Sigmoid colon (tissue), 7 donors: ENCODE data around the gene SLC45A1. TPM values are rescaled to one million over a fixed set of nuclear protein-coding genes. Genes with fewer than 3 reads are reported as not detected.
A peak's percentile ranks its signal among the peaks of the same experiment; 100 is the strongest.

Experiments
- DNase-seq: peaks from one replicate; pipeline ENCODE4 v3.0.0-alpha.2; 2019
- H3K27ac ChIP-seq, 4 donors: fragments of 200-600 bp; sonication (generic); one replicate each; pipeline ENCODE4 v1.5.1; 2016 to 2019; ENCODE audit warnings: mild to moderate bottlenecking in 1 of 4
- H3K27me3 ChIP-seq, 3 donors: fragments of 200-600 bp; sonication (generic); one replicate each; pipeline ENCODE4 v1.5.1; 2019; ENCODE audit warnings: mild to moderate bottlenecking in 1 of 3
- H3K36me3 ChIP-seq, 4 donors: fragments of 200-600 bp; sonication (generic); one replicate each; pipeline ENCODE4 v1.5.1; 2016 to 2019
- H3K4me1 ChIP-seq, 4 donors: fragments of 200-600 bp; sonication (generic); one replicate each; pipeline ENCODE4 v1.5.1; 2017 to 2019
- H3K4me3 ChIP-seq, 4 donors: fragments of 200-600 bp; sonication (generic); one replicate each; pipeline ENCODE4 v1.5.1; 2017 to 2019; ENCODE audit warnings: mild to moderate bottlenecking in 2 of 4, moderate library complexity in 1 of 4
- H3K9me3 ChIP-seq, 4 donors: fragments of 200-600 bp in 3 of 4; sonication (generic) in 3 of 4; one replicate each; pipeline versions ENCODE4 v1.5.1 to v1.6.1; 2013 to 2019
- CTCF ChIP-seq, 4 experiments: fragments of 450-650 bp in 3 of 4; fragments of 200-600 bp in 1 of 4; IDR thresholded peaks; one replicate each; pipeline ENCODE4 v1.5.1; 2016 to 2019; ENCODE audit warnings: antibody characterized with exemption in 4 of 4, mild to moderate bottlenecking in 3 of 4, moderate library complexity in 2 of 4
- EP300 ChIP-seq, 4 donors: sonication (generic); formaldehyde crosslinking; IDR thresholded peaks; one replicate each; pipeline ENCODE4 v1.6.1; 2017; ENCODE audit warnings: antibody characterized with exemption in 4 of 4
- POLR2A ChIP-seq, 2 donors: fragments of 450-650 bp; IDR thresholded peaks; one replicate each; pipeline ENCODE4 v1.6.1; 2016; ENCODE audit warnings: antibody characterized with exemption in 2 of 2, mild to moderate bottlenecking in 2 of 2, moderate library complexity in 2 of 2
- POLR2AphosphoS5 ChIP-seq, 4 donors: sonication (generic); formaldehyde crosslinking; IDR thresholded peaks; one replicate each; pipeline ENCODE4 v1.6.1; 2017; ENCODE audit warnings: antibody characterized with exemption in 4 of 4
- WGBS, 2 donors: extraction: QIAGEN DNeasy Blood & Tissue Kit; methylation state at CpG; one replicate each; pipeline ENCODE4 v1.1.7; 2013; 5-methylcytosine and 5-hydroxymethylcytosine counted together
- intact Hi-C: fragments of 100-400 bp; cut with DNase I; formaldehyde crosslinking; loops from one replicate; pipeline ENCODE4 v1.15.1; 2023
- polyA plus RNA-seq, 3 donors: library from polyadenylated mRNA; stranded (reverse); fragments of 200-250 nt; gene quantifications; one replicate each; pipeline ENCODE4 v1.2.3, GENCODE V29; 2013
- total RNA-seq, 4 donors: library from RNA; depleted of rRNA; stranded (reverse); fragments of >200 nt; gene quantifications; one replicate each; pipeline ENCODE4 v1.1.0, GENCODE V29; 2016
- donor health status: healthy with polysubstance abuse.
- donor health status: Bipolar disorder and iron deficiency.
- donor health status: healthy.

The SLC45A1 gene
- total and polyA plus RNA-seq, 7 donors, result 1.4 to 6.5 (median 3.9) TPM; not detected in 2

DNA sequence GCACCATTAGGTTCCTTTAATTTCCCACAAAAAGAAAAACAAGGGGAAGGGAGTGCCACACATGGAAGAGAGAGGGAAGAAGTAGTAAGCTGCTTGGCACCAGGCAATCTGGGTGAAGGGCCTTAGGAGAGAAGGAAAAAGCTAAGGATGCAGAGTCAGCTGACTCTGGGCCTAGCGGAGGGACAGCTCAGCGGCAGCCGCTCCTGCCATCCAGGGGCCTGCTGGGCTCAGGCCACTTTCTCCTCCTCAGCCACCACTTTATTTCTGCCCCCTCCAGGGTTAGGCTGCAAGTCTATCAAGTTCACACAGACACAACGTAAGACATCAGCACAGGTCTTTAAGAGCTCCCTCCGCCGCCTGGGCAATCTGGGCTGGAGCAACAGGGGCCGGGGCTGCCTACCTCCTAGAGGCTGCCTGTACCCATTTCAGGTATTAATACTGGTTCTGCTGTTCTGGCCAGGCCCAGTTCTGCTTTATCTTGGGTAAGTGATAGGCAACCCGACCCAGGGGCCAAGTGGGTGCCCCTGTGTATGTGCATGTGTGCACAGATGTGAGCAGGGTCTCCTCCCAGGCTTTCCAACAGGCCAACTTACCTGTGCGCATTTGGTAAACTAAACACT, 53.6 kb downstream of the SLC45A1 start:
- intact Hi-C loops, result loop anchor here (1.0 to 5.0 kb wide), 2 partner anchors 36 to 51 kb away; no protein-coding TSS in a partner anchor
- WGBS, 2 donors, result 87 to 88% methylated on average over 9 of the region's 9 CpGs
- Histone ChIP-seq H3K36me3 (peaks cover 0 to 3% (median 0%) of the 10 kb centered on the region in 4 donors), H3K27ac (peak overlapping the region; percentile 88 to 97 (median 93)), H3K4me1 (peaks cover 0 to 98% (median 96%) of the 10 kb centered on the region in 4 donors), H3K4me3 (peak overlapping the region in 1 of 4 donors; percentile 2), H3K9me3 (no peaks in the 10 kb centered on the region), H3K27me3 (no peaks in the 10 kb centered on the region)
- TF ChIP-seq POLR2AphosphoS5 (IDR thresholded peaks at IDR 0.05) (no peak), EP300 (IDR thresholded peaks at IDR 0.05) (peak in 1 of 4 donors; percentile 0), POLR2A (IDR thresholded peaks at IDR 0.05) (no peak), CTCF (IDR thresholded peaks at IDR 0.05) (no peak)
- DNase-seq, result no peak

DNA sequence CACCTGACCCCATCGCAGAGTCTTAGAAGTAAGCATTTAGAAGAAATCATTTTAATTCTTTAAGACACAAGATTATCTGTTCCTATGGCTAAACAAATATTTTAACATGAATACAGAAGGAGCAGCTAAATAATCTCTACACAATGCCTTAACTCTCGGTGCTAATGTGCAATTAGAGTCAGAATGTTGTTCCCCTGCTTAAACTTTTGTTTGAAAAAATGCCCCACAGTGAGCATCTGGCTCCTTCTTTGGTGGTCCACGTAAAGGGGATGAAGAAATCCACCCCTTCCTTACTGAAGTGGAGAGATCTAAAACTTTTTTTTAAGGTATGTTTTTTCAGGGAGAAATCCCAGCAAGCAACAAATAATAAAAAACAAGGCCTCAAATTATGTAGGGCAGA, 55.2 kb downstream of the SLC45A1 start:
- Histone ChIP-seq H3K36me3 (peaks cover 0 to 3% (median 0%) of the 10 kb centered on the region in 4 donors), H3K4me1 (peaks cover 0 to 97% (median 96%) of the 10 kb centered on the region in 4 donors), H3K4me3 (peak overlapping the region in 1 of 4 donors; percentile 26), H3K9me3 (no peaks in the 10 kb centered on the region), H3K27ac (peak overlapping the region; percentile 88 to 97 (median 93)), H3K27me3 (no peaks in the 10 kb centered on the region)
- no peak for DNase-seq
- 77 to 83% methylated on average over 3 of the region's 3 CpGs for WGBS, 2 donors
- no peak for TF ChIP-seq EP300 (IDR thresholded peaks at IDR 0.05)
- intact Hi-C loops, result loop anchor here (5.0 kb wide), 1 partner anchor 49 kb away; no protein-coding TSS in a partner anchor

GRCh38 chr1:8373581-8374241, 55.8 kb downstream of the SLC45A1 start:
- Histone ChIP-seq H3K4me1 (peaks cover 0 to 97% (median 96%) of the 10 kb centered on the region in 4 donors), H3K27ac (peak overlapping the region; percentile 88 to 97 (median 93)), H3K4me3 (peak overlapping the region in 2 of 4 donors; percentile 8 to 26), H3K27me3 (no peaks in the 10 kb centered on the region), H3K36me3 (peaks cover 0 to 3% (median 0%) of the 10 kb centered on the region in 4 donors), H3K9me3 (no peaks in the 10 kb centered on the region)
- intact Hi-C loops, result loop anchor here (5.0 kb wide), 1 partner anchor 49 kb away; no protein-coding TSS in a partner anchor
- WGBS, 2 donors, result 60 to 74% methylated on average over 19 of the region's 19 CpGs
- TF ChIP-seq EP300 (IDR thresholded peaks at IDR 0.05), result peak; percentile 12 to 94 (median 84)
- TF ChIP-seq CTCF (IDR thresholded peaks at IDR 0.05), result no peak
- peak; percentile 92 to 96 (median 94) for TF ChIP-seq POLR2AphosphoS5 (IDR thresholded peaks at IDR 0.05)
- TF ChIP-seq POLR2A (IDR thresholded peaks at IDR 0.05), result peak; percentile 6 to 80
- peak; percentile 95 for DNase-seq

DNA sequence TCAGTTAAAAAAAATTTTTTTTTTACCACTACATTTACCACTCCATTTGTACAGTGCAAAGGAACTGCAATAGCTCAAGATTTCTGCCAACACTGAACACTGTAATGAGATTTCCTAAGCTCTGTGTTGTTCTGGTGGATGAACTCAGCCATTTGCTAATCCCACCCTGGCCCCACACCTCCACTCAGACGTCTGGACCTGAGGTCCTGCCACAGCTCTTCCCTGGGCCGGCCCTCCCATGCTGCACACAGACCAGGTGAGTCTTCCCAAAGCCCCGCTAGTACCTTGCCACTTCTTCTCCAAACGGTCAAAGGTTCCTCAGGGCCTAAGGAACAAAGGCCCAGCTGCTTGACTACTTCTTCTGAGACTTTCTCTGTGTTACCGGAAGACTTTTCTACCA, 56.4 kb downstream of the SLC45A1 start:
- Histone ChIP-seq H3K4me1 (peaks cover 0 to 97% (median 96%) of the 10 kb centered on the region in 4 donors), H3K4me3 (no peak overlapping the region), H3K9me3 (no peaks in the 10 kb centered on the region), H3K27me3 (no peaks in the 10 kb centered on the region), H3K36me3 (peaks cover 0 to 3% (median 0%) of the 10 kb centered on the region in 4 donors), H3K27ac (peak overlapping the region; percentile 88 to 97 (median 93))
- no peak for DNase-seq
- WGBS, 2 donors, result 70 to 81% methylated on average over 5 of the region's 5 CpGs
- intact Hi-C loops, result loop anchor here (5.0 kb wide), 1 partner anchor 48 kb away; no protein-coding TSS in a partner anchor
- TF ChIP-seq POLR2A (IDR thresholded peaks at IDR 0.05) (no peak), CTCF (IDR thresholded peaks at IDR 0.05) (no peak), EP300 (IDR thresholded peaks at IDR 0.05) (no peak), POLR2AphosphoS5 (IDR thresholded peaks at IDR 0.05) (no peak)

DNA sequence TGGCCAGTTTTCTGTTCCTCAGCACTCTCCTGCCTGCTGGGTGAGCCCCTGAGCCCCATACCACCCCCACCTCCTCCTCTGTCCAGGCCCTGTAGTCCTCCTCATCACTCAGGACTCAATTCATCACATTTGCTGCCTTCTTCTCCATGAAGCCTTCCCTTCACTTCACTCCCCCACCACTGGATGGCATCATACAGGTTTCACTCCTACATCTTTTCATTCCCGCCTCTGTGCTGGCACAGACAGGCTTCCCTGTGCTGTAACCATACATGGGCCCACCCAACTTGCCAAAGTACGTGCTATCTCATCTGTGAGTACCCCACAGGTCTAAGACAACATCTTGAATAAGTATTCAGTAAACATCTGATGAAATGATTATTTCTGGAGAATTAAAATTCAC, 56.9 kb downstream of the SLC45A1 start:
- no peak overlapping the region for H3K4me3 ChIP-seq
- peaks cover 0 to 3% (median 0%) of the 10 kb centered on the region in 4 donors for H3K36me3 ChIP-seq
- no peak for DNase-seq
- WGBS, 2 donors, result 60 to 83% methylated on average over 2 of the region's 2 CpGs
- peak overlapping the region; percentile 88 to 97 (median 93) for H3K27ac ChIP-seq
- intact Hi-C loops, result loop anchor here (5.0 kb wide), 1 partner anchor 47 kb away; no protein-coding TSS in a partner anchor
- TF ChIP-seq CTCF (IDR thresholded peaks at IDR 0.05) (peak in 3 of 4 experiments; percentile 28 to 34 (median 31)), EP300 (IDR thresholded peaks at IDR 0.05) (no peak)
- peaks cover 0 to 97% (median 96%) of the 10 kb centered on the region in 4 donors for H3K4me1 ChIP-seq
- H3K9me3 ChIP-seq, result no peaks in the 10 kb centered on the region
- no peaks in the 10 kb centered on the region for H3K27me3 ChIP-seq
